K562 (cell line): Measurements from ENCODE around the gene KIAA0513. TPM values are rescaled to one million over a fixed set of nuclear protein-coding genes. Genes with fewer than 3 reads are reported as not detected.

Source experiments
- ATAC-seq: fragments of 200-7000 bp; cut with Tn5 transposase; 3 replicates; pipeline ENCODE4 v1.9.1; 2020; ENCODE audit warnings: moderate library complexity
- BruUV-seq: library from RNA; stranded (reverse); fragments of 400-500 nt; replicated peaks from 2 replicates; lab custom pipeline; 2021; lab: Mats Ljungman, UMichigan
- CTCF ChIA-PET: fragments of 300-600 bp; formaldehyde crosslinking; extraction: SDS; loops from one replicate; lab custom pipeline; 2021; ENCODE audit warnings: low intra/inter-chr PET ratio; lab: Yijun Ruan, JAX
- POLR2A ChIA-PET: fragments of 300-600, 350-650 bp; sonication (Branson Sonifier 250); formaldehyde crosslinking; extraction: SDS; loops from one replicate; lab custom pipeline; 2021; ENCODE audit warnings: antibody characterized with exemption, inconsistent platforms; lab: Yijun Ruan, JAX
- DNase-seq, 4 experiments: peaks; one replicate each; pipeline versions ENCODE4 v3.0.0 to v3.0.0-alpha.2; 2011 to 2018; ENCODE audit warnings: low spot score in 3 of 4, mixed read lengths in 3 of 4; ENCODE audit errors: extremely low read depth in 1 of 4
- FAIRE-seq: peaks from 2 replicates; lab custom pipeline; 2011; peaks lifted over from hg19 to GRCh38; lab: Jason Lieb, UNC
- H2AFZ ChIP-seq: 2 replicates; pipeline ENCODE4 v1.6.0; 2011; ENCODE audit warnings: low read depth, low read length, control low read depth, inconsistent platforms
- H3K27ac ChIP-seq: fragments of 200-600 bp; 3 replicates; pipeline ENCODE4 v1.8.0; 2011; ENCODE audit warnings: low read depth, mild to moderate bottlenecking, control low read depth, inconsistent platforms, low read length, moderate library complexity, mixed read lengths; ENCODE audit errors: extremely low read depth
- H3K27me3 ChIP-seq, 2 experiments: fragments of 300-600 bp in 1 of 2; 2 replicates in 1 of 2; 3 replicates in 1 of 2; pipeline versions ENCODE4 v1.6.0 to v1.8.0; 2011; ENCODE audit warnings: inconsistent platforms in 2 of 2, low read length in 2 of 2, mild to moderate bottlenecking in 1 of 2, mixed read lengths in 1 of 2, moderate library complexity in 1 of 2; ENCODE audit not compliant: control insufficient read depth in 2 of 2, insufficient read depth in 2 of 2
- H3K36me3 ChIP-seq: fragments of 300-600 bp; 3 replicates; pipeline ENCODE4 v1.8.0; 2011; ENCODE audit warnings: mild to moderate bottlenecking, low read length, inconsistent platforms; ENCODE audit not compliant: control insufficient read depth, insufficient read depth
- H3K4me1 ChIP-seq, 2 experiments: fragments of 200-600 bp in 1 of 2; replicated peaks in 1 of 2; 2 replicates in 1 of 2; 3 replicates in 1 of 2; pipeline versions ENCODE4 v1.5.1 to v1.8.0; 2011; ENCODE audit warnings: inconsistent platforms in 2 of 2, low read length in 2 of 2, mild to moderate bottlenecking in 1 of 2, mixed read lengths in 1 of 2, moderate library complexity in 1 of 2; ENCODE audit not compliant: control insufficient read depth in 2 of 2, insufficient read depth in 2 of 2
- H3K4me2 ChIP-seq: 2 replicates; pipeline ENCODE4 v1.6.1; 2011; ENCODE audit warnings: low read length, control low read depth, inconsistent platforms, mixed read lengths; ENCODE audit not compliant: insufficient read depth
- H3K4me3 ChIP-seq: fragments of 200-600 bp; sonication (generic), shearing (Covaris generic); 2 replicates; pipeline ENCODE4 v1.5.1; 2016; ENCODE audit warnings: control low read depth, inconsistent platforms
- H3K79me2 ChIP-seq: fragments of 200-600 bp; 3 replicates; pipeline ENCODE4 v1.8.0; 2011; ENCODE audit warnings: low read length, inconsistent platforms; ENCODE audit not compliant: control insufficient read depth, insufficient read depth
- H3K9ac ChIP-seq, 2 experiments: 2 replicates each; pipeline versions ENCODE4 v1.6.0 to v1.6.1; 2011; ENCODE audit warnings: low read depth in 2 of 2, low read length in 2 of 2, control low read depth in 1 of 2, inconsistent platforms in 1 of 2, mild to moderate bottlenecking in 1 of 2, mixed read lengths in 1 of 2; ENCODE audit not compliant: insufficient read depth in 1 of 2
- H3K9me1 ChIP-seq: one replicate; pipeline ENCODE4 v1.6.0; 2011; ENCODE audit warnings: inconsistent platforms, mild to moderate bottlenecking, low read length, moderate library complexity; ENCODE audit not compliant: control insufficient read depth, insufficient read depth
- H3K9me3 ChIP-seq: replicated peaks from 2 replicates; pipeline ENCODE4 v1.5.1; 2011; ENCODE audit warnings: low read depth, low read length, inconsistent platforms; ENCODE audit not compliant: control insufficient read depth, insufficient read depth
- H4K20me1 ChIP-seq: replicated peaks from 2 replicates; pipeline ENCODE4 v1.6.1; 2011; ENCODE audit warnings: low read length, inconsistent platforms, mixed read lengths; ENCODE audit not compliant: control insufficient read depth, insufficient read depth
- ATF7 ChIP-seq: fragments of 450-650 bp; IDR thresholded peaks from 2 replicates; pipeline ENCODE4 v1.7.1; 2014; ENCODE audit warnings: mild to moderate bottlenecking, moderate library complexity
- EP400 ChIP-seq: fragments of 450-650 bp; IDR thresholded peaks from 2 replicates; pipeline ENCODE4 v1.6.1; 2017; ENCODE audit warnings: antibody characterized with exemption, mild to moderate bottlenecking, moderate library complexity
- NR2C2 ChIP-seq, 2 experiments: fragments of 200-800 bp in 1 of 2; sonication (Bioruptor generic) in 1 of 2; sonication (generic) in 1 of 2; formaldehyde crosslinking in 1 of 2; IDR thresholded peaks; 2 replicates each; pipeline versions ENCODE4 v1.6.1 to v1.8.0; 2016 to 2022; ENCODE audit warnings: mild to moderate bottlenecking in 1 of 2, missing compliant biosample characterization in 1 of 2, missing genetic modification characterization in 1 of 2, missing genetic modification reagents in 1 of 2
- POLR2G ChIP-seq: fragments of 200-400 bp; formaldehyde crosslinking; IDR thresholded peaks from 2 replicates; pipeline ENCODE4 v1.6.1; 2017; ENCODE audit warnings: low read depth, mild to moderate bottlenecking, antibody characterized with exemption, low read length, moderate library complexity
- RBM22 ChIP-seq: fragments of 200-400 bp; formaldehyde crosslinking; IDR thresholded peaks from 2 replicates; pipeline ENCODE4 v1.6.1; 2018; ENCODE audit warnings: low read length, low read depth; ENCODE audit not compliant: poor library complexity, severe bottlenecking
- SETDB1 ChIP-seq: IDR thresholded peaks from one replicate; pipeline ENCODE4 v1.6.1; 2012; ENCODE audit warnings: low read length, control low read depth, inconsistent platforms
- ZNF695 ChIP-seq: fragments of 450-650 bp; formaldehyde crosslinking; IDR thresholded peaks from 2 replicates; pipeline ENCODE4 v1.4.0; 2020; ENCODE audit warnings: mild to moderate bottlenecking, moderate library complexity
- WGBS: fragments of 100-300 bp; shearing (Covaris generic); methylation state at CpG from one replicate; pipeline ENCODE4 v1.1.6; 2016; ENCODE audit warnings: low coverage, mixed read lengths; ENCODE audit not compliant: insufficient coverage; ENCODE audit errors: missing lambda C conversion rate; 5-methylcytosine and 5-hydroxymethylcytosine counted together
- in situ Hi-C: fragments of 300-500 bp; cut with MboI; formaldehyde crosslinking; loops from 4 replicates; pipeline ENCODE4 v1.15.0; 2018; ENCODE audit warnings: inconsistent platforms, mixed read lengths
- intact Hi-C: fragments of 100-400 bp; cut with micrococcal nuclease; formaldehyde crosslinking; loops from 2 replicates; pipeline ENCODE4 v1.14.2; 2022
- polyA plus RNA-seq, 8 experiments: library from polyadenylated mRNA; depleted of rRNA in 4 of 8; stranded (reverse) in 5 of 8; unstranded in 3 of 8; fragments of >200 nt; fragmentation: Nextera tagmentation in 2 of 8; fragmentation: Illumina TruSeq in 1 of 8; extraction: Ambion mirVana in 2 of 8; extraction: Trizol in 1 of 8; gene quantifications; 2 replicates each; pipeline versions ENCODE4 v1.2.1 to v1.2.3, GENCODE V29; 2011 to 2014; ENCODE audit warnings: inconsistent platforms in 1 of 8, missing spikeins in 1 of 8
- total RNA-seq, 7 experiments: library from RNA; depleted of rRNA in 6 of 7; stranded (reverse); fragments of >200 nt in 6 of 7; fragmentation: Illumina TruSeq in 2 of 7; extraction: Trizol in 2 of 7; gene quantifications; 2 replicates each; pipeline versions ENCODE4 v1.2.1 to v1.2.3, GENCODE V29; 2011 to 2021; ENCODE audit warnings: low replicate concordance in 1 of 7
- TF ChIP-seq, protein P1 (sequence below): fragments of 450-650 bp; IDR thresholded peaks from 2 replicates; pipeline ENCODE4 v1.6.1; 2016; ENCODE audit warnings: borderline replicate concordance

KIAA0513 gene
- total and polyA plus RNA-seq, 9 of the 15 experiments (the other 6 are each of a cell fraction or from before 2014, with no cell fraction given) = 0.18 to 13.7 (median 10.2) TPM

DNA sequence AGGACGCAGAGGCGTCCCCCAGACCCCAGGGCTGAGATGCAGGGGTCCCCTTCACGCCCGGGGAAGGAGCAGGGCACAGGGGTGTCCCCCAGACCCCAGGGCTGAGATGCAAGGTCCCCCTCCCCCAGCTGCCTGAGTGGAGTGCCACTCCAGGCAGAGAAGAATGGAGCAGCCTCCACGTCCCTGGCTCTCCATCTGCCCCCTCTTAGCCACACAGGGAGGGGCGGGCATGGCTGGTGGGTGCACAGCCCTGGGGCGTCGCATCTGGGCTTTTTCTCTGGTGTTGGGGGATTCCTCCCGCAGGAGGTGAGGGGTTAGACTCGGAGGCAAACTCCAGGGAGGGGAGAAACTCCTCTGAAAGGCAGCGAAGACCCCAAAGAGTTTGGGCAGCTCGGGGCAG is 67.2 kb downstream of the KIAA0513 start:
- ChIA-PET CTCF (no interaction called here), POLR2A (interaction anchor here (1.3 kb wide), 1 partner anchor 23 kb away, joined by 3 read pairs; no protein-coding TSS in a partner anchor)
- Histone ChIP-seq H3K36me3 (no peaks in the 10 kb centered on the region), H3K4me2 (no peak overlapping the region), H3K9me3 (no peaks in the 10 kb centered on the region), H2AFZ (no peak overlapping the region), H3K9me1 (no peaks in the 10 kb centered on the region), H3K27ac (no peak overlapping the region), H3K4me3 (no peak overlapping the region), H3K27me3 (peaks cover 48 to 58% of the 10 kb centered on the region in 2 experiments), H3K79me2 (no peaks in the 10 kb centered on the region), H3K4me1 (peaks cover 5 to 24% of the 10 kb centered on the region in 2 experiments; a peak in 3 of 5 replicates), H4K20me1 (peaks cover 13% of the 10 kb centered on the region; the same call in 1 of the 2 replicates), H3K9ac (0 out of 4 replicates have a peak overlapping the region, but pooled peaks of 1 of the 2 experiments have one; percentile 7)
- intact Hi-C loops (loop anchor here (5.0 kb wide), 1 partner anchor 38 kb away; no protein-coding TSS in a partner anchor), in situ Hi-C loops (no loop called here)
- FAIRE-seq = no peak
- peak; percentile 57 for TF ChIP-seq RBM22
- no peak for TF ChIP-seq SETDB1
- TF ChIP-seq, protein P1, sequence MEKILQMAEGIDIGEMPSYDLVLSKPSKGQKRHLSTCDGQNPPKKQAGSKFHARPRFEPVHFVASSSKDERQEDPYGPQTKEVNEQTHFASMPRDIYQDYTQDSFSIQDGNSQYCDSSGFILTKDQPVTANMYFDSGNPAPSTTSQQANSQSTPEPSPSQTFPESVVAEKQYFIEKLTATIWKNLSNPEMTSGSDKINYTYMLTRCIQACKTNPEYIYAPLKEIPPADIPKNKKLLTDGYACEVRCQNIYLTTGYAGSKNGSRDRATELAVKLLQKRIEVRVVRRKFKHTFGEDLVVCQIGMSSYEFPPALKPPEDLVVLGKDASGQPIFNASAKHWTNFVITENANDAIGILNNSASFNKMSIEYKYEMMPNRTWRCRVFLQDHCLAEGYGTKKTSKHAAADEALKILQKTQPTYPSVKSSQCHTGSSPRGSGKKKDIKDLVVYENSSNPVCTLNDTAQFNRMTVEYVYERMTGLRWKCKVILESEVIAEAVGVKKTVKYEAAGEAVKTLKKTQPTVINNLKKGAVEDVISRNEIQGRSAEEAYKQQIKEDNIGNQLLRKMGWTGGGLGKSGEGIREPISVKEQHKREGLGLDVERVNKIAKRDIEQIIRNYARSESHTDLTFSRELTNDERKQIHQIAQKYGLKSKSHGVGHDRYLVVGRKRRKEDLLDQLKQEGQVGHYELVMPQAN = no peak
- no peak for TF ChIP-seq ATF7
- no peak for TF ChIP-seq ZNF695
- TF ChIP-seq NR2C2 (CRISPR knock-in tag; IDR thresholded peaks at IDR 0.05) = no peak
- TF ChIP-seq NR2C2 (tag; IDR thresholded peaks at IDR 0.05) = no peak
- TF ChIP-seq EP400 = no peak
- TF ChIP-seq POLR2G = peak; percentile 71
- no peak for ATAC-seq
- 4% methylated on average over 12 of the region's 12 CpGs for WGBS
- no TSS peak for BruUV-seq
- no peak for DNase-seq
